EL (cell line): Measurements from ENCODE around the gene MAP4K5.
"Not testable (repeated sequence)": the region's sequence is repeated elsewhere in the genome, so short reads cannot be mapped to it uniquely, and the experiment has no call there.

Experiments
- DNase-seq: peaks from one replicate; pipeline ENCODE4 v3.0.0-alpha.2; 2016

The MAP4K5 gene

DNA sequence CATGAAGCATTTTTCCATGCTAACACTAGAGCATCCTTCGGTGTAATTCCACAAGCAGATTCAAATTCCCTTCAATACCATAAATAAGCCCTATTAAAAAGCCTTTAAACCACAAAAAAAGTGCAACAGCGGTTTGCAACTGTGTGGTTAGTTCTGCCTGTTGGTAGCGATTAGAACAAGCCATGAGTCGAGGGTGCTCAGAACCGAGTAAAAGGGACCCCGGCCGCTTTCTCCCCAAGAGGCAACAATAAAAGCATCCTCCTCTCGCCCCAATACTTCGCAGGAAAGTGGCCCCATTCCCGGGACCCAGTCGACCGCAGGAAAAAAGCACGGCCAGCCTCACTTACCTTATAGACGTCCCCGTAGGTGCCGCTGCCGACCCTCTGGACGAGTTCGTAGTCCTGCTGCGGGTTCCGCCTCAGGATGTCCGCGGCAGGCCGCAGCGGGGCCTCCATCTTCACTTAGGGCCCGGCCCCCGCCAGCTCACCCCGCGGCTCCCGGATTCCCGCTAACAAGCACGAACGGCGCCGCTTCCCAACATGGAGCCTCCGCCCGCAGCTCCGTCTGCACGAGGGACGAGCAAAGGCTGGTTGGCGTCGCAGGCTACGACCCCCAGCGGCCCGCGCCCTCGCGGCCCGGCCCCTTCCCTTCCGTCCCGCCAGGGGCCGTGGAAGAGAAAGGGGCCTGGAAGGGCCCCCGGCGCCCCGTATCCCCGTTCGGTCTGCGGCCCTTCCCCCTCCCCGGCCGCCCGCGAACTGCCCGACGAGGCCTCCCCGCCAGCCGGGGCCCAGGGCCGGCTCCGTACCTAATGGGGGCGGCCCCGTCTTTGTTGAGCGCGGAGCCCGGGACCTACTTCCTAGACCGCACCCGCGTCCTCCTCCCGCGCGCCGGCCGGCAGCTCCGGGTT is 521 bp downstream of the MAP4K5 start:
- DNase-seq, result peak; percentile 60

DNA sequence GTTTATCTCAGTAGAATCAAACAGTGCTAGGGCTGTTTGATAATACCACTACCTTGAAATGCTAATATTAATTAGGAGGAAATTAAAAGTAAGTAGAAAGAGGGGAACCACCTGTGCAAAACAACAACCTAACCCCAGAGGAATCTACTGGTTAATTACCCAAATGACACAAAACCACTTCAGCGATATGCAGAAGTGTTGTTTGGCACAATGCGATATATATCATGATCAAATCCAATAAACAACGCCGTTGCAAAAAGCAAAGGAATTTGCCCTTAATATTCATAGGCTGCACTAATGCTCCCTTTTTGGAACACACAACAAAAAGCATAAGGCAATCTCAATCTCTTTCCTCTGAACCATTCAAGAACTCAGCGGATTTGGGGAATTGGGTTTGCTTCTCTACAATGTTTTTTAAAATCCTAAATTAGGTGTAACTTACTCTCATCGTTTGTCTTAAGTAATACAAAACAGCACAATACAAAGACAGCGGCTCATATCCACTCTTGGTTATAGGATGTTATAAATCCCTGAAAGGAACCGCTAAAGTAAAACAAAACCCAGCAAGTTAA is 1.5 kb downstream of the MAP4K5 start:
- DNase-seq, result peak; percentile 18

DNA sequence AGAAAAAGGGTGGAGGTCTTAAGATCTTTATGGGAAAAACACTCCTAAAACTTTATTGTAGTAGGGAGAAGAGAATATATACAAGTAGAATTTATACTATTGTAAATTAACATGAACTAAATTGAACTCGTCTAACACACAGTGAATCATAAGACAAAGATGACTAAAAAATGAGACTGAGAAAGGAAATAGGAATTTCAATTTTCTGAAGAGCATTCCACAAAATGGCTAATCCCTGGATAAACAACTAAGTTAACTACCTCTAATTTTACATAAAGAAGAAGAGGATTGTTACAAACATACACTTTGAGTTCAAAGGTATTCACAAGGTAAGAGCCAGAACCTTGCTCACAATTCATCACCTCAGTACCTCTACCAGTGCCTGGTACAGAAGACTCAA is 2.0 kb downstream of the MAP4K5 start:
- DNase-seq, result peak; percentile 63

DNA sequence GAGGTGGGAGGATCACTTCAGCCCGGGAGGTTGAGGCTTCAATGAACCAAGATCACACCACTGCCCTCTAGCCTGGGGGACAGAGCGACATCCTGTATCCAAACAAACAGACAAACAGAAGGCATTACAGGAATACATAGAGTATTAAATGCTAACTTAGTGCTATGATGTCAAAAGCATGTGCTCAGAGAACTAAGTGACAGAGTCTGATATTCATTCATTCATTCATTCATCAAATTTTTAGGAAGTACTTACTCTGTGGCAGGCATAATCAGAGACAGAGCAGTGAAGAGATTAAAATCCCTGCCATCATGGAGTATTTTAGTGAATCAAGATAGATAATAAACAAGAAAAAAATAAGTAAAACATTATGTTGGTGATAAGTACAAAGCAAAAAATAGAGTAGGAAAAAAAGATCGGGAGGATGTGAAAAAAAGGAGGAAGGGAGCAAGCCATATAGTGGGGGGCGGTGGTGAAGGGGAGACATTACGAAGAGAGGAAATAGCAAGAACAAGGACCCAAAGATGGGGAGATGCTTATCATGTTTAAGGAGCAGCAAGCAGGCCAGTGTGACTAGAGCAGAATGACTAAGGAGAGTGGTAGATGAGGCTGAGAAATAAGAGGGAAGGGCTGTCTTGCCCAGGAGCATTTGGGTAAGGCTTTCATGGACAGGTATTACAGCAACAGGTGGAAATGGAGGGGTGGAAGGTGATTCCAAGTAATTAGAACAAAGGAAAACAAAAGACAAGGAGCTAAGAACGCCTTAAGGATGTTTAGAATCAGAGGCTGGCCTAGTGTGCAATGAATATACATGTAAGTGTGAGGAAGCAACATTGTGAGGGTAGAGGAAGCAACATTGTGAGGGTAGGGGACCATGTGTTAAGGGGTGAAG is 2.8 kb downstream of the MAP4K5 start:
- DNase-seq, result peak; percentile 47

DNA sequence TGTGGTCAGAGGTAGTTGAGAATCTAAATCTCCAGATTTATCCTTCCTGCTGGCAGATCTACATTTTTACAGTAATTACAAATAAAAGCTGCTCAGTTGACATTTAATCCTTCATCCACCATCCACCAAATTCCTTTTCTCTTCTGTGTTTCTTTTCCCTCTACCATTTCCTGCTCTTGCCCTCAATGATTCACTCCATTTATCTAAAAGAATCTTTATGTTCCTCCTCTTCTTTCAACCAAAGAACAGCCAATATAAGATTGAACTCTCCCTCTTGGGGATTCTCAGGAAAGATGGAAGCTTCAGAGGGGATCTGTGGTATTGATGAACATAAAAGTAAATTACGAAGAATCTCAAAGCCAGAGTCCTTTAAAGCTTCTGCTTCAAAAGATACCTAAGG is 4.4 kb downstream of the MAP4K5 start:
- peak; percentile 70 for DNase-seq

DNA sequence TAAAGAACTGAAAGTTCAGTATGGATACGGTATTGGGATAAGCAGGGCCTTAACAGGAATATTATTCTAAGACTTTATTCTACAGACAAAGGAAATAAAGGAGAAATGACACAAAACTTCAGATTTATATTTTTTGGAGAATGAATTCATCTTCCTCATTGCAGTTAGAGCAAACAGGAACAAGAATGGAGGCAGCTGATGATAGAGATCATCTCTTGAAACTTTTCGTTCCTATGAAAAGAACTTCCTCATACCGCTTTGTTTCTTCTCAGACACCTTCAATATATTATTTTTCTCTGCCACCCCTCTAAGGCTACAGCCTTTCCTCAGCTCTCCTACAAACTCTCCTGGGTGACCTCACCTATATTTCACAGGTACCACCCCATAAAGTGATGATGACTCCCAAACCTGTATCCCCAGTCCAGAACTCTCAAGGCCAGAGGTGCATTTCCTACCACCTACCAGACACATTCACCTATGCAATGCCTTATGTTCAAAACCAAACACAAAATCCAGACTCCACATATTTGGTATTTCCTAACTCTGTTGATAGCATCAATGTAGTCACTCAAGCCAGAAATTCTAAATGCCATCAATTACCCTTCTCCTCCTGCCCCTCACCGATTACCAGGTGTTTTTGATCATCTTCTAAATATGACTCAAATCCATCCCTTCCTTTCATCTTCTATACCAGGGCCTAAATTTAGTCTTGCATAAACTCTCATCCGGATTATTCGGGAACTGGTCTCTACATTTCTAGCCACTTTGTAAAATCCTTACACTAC is 7.4 kb downstream of the MAP4K5 start:
- no peak for DNase-seq

DNA sequence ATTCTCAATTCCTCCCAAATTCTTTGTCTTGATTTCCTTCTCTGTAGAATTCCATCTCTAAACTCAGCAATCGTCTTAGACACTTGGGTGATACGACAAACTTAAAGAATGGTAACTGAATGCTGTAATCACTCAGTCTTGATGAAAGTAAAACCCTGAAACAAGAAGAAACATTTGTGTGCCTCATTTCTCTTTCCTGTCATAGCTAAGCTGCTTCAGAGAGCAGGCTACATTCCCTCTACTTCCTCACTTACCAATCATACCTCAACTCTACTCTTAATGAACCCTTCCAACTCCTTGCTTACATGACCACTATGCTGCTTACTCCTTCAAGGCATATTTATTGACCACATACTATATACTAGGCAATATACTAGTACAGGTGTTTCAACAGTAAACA is 8.3 kb downstream of the MAP4K5 start:
- no peak for DNase-seq

DNA sequence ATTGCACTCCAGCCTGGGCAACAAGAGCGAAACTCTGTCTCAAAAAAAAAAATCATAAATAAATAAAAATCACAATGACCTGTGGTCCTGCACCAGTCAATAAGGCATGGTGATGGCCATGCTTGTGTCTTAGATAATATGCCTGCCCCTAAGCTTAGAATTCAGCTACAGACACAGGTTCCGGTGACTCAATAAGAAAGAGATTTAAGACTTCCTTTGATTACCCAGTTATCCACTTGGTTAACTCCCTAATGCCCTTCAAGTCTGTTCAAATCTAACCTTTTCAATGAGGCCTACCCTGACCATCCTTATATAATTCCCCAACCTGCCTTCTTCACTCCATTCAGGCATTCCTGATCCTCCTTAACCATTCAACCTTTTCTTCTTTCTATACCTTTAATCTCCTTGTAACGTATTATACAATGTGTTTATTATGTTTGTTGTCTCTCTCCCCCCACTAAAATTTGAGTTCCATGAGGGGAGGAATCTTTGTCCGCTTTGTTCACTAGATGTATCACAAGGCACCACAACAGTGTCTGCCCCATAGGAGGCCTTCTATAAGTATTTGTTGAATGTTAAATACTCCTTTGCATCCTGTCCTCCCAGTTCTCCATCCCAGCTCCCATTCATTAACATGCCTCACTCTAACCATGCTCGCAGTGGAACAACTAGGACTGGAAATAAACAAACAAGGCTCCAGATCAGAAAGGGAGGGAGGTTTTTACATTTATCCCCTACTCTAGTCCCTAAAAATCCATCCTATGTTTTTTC is 8.9 kb downstream of the MAP4K5 start:
- DNase-seq, result peak; percentile 31

DNA sequence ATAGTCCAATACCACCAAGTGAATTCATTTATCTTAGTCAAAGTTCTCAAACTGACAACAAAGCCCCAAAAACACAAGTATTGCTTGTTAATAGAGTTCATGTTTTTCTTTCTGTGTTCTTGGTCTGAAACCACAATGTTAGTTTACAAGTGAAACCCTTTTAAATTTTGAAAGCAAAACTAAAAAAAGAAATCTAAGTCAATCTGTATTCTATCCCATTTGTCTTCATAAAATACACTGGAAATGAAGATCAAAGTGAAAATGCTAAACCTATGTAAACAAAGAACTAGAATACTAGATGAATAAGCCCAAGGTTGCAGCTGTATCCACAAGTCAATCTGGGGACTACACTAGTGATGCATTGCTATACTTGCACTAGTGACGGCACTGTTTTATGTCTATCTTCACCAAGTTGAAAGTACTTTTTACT is 10.4 kb downstream of the MAP4K5 start:
- DNase-seq, result peak; percentile 22

DNA sequence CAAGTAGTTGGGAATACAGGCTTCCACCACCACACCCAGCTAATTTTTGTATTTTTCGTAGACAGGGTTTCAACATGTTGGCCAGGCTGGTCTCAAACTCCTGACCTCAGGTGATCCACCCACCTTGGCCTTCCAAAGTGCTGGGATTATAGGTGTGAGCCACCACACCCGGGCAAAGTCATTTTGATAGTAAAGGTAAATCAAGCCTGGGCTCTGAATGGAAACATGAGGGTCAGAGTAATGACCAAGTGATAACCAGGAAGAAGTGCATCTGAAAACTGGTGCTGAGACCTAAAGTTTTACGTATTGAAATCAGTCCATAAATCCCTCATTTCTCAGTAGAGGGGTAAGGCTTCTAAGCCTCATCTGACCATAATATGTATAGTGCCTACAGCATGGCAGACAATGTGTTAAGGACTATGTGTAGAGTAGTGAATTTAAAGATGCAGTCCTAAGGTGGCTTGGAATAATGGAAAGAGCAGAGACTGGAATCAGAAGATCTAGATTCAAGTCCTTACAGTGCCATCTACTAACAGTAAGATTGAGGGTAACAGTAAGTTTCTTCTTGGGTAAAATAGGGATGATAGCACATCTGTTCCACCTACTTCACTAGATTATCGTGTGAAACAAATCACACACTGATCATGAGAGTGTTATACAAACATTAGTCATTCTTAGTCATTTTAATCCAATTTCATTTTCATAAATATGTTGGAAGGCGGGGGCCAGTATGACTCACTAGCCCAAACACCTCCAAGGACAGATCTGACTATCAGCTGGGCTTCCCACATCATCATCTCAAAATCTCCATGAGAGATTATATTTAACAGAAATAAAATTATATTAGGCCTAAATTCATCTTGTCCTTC is 11.2 kb downstream of the MAP4K5 start:
- peak; percentile 93 for DNase-seq

DNA sequence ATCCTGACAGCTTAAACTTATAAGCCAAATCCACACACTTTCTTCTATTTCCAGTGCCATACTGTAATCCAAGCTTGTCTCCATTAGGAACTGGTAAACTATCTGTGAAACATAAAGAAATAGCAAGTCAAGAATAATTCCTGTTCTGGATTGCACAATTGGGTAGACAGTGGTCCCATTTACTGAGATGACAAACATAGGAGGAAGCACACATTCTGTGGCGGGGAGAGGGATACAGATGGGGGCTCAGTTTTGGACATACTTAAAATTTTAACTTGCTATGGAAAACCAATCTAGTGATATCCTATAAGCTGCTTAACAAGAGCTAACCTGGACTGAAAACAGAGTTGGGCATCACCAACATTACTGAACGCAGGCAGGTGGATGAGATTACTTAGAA is 16.3 kb downstream of the MAP4K5 start:
- no peak for DNase-seq

DNA sequence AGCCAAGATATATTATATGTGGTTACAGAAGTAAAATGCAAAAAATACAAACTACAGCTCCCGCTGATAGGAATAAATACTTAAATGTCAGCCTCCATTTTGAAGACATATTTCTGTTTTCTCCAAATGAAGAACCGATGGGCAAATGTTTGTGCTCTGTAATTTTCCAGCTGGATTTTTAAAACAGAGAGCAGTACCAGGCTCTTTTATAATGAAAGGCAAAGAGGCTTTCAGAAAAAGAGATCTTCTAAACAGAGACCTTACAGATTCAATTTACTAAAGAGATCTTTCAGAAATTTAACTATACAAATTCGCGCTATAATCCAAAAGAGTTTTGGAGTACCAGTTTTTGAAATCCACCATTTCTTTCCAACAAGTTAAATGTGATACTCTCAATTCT is 19.9 kb downstream of the MAP4K5 start:
- no peak for DNase-seq

DNA sequence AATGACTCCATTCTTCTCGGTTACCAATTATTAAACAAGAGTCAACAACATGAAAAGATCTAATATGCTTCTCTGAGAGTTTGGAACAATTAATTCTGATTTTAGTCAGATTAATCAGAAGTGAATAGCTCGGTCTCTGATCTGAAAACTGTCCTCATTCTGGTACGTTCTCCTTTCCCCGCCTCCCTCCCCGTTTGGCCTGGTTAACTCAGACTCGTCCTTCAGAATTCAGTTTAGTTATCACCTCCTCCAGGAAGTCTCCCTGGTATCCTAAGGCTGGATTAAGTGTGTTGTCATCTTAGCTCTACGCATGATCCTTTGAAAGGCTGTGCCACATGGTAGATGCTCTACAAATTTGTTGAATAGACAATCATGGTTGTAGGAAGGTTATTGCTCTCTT is 22.2 kb downstream of the MAP4K5 start:
- DNase-seq, result no peak

DNA sequence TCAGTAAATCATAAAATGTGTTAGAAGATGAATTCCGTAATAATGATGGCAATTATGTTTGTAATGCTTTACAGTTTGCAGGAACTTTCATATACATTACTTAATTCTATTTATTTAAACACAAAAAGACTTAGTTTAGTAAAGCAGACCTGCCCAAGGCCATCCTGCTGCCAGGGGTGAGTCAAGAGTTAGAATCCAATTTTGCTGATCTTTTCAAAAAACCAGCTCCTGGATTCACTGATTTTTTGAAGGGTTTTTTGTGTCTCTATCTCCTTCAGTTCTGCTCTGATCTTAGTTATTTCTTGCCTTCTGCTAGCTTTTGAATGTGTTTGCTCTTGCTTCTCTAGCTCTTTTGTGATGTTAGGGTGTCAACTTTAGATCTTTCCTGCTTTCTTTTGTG is 25.3 kb downstream of the MAP4K5 start:
- not testable (repeated sequence) for DNase-seq

DNA sequence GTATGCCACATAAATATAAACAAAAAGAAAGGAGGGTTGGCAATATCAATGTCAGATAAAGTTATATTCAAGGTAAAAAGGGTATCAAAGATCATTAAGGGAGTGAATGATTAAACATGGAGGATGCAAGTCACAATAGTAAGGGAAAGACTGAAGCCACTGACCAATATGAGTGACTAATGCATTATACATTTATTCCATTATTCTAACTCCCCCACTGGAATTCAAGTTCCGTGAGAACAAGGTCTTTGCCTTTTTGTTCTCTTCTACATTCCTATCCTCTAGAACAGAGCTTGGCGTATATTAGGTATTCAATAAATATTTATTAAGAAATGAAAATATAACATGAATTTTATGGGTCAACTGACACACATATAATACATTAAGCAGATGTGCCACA is 30.7 kb downstream of the MAP4K5 start:
- DNase-seq, result peak; percentile 87

DNA sequence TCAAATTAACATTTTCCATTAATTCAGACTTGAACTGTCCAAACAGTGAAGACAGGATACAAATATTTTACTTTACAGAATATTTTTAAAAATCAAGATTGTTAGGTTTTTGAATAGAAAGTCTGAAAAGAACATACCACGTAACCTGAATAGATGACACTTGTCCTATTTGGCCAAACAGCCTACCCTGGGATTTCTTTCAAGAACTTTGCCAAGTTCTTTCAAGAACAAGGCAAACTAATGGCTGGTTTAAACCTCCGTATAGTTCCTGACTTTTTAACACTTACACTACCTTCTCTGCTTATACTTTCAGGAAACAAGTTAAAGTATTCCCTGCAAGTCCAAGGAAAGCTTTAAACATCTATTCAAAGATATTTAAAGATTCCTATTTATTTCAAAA is 35.0 kb downstream of the MAP4K5 start:
- no peak for DNase-seq

DNA sequence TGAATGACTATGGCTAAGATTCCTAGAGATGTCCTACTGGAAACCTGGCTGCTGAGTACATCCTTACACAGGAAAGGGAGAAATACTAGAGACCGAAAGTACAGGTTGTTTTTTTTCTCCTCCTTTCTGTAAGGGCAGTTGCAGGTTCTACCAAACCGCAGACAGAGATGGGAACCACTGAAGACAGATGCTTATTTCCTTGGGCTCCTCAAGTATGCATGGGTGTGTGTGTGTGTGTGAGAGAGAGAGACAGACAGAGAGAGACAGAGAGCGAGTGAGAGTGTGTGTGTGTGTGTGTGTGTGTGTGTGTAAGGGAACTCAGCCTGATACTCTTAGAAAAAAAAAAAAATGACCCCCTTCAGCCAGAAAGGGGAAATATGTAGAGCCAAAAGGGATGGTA is 42.5 kb downstream of the MAP4K5 start:
- DNase-seq, result no peak

DNA sequence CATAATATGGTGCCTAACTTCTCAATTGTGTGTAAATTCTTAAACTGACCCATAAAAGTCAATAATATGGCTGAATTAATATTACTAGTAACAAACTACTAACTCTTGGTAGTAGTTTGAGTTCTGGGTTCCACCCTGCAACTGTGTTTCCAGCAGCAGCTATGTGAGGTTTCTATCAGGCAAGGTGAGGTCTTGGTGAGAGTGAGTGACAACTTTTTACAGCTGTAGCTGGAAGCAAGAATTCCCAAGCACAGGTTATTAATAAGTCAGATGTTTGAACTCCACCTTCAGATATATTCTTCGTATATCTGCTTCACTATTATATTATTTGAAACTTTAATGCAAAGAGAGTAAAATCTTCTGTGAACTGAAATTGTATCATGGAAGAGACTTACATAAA is 43.8 kb downstream of the MAP4K5 start:
- no peak for DNase-seq

DNA sequence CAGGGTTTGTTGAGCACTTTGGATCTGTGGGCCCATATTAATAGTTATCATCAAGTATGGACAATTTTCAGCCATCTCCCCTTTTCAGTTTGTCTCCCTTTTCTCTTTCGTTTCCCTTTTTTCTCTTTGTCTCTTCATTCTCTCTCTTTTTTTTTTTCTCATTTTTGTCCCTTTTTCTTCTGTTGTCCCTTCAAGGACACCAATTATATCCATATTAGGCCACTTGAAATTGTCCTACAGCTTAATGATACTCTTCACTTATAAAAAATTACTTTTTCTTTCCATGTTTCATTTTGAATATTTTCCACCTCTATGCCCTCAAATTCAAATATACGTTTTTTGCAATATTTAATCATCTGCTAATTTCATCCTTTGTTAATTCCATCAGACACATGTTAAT is 53.3 kb downstream of the MAP4K5 start:
- no peak for DNase-seq

DNA sequence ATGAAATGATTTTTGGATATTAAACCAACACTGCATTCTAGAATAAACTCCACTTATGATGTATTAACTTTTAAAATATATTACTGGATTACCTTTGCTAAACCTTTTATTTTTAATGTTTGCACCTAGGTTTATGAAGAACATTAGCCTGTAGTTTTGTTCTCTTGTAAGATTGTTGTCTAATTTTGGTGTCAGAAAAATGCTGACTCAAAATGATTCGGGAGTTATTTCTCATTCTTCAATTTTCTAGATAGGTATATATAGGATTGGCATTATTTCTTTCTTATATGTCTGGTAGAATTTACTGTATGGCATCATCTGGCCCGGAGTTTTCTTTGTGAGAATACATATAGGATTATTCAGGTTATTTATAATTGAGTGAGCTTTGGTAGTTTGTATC is 54.6 kb downstream of the MAP4K5 start:
- no peak for DNase-seq

DNA sequence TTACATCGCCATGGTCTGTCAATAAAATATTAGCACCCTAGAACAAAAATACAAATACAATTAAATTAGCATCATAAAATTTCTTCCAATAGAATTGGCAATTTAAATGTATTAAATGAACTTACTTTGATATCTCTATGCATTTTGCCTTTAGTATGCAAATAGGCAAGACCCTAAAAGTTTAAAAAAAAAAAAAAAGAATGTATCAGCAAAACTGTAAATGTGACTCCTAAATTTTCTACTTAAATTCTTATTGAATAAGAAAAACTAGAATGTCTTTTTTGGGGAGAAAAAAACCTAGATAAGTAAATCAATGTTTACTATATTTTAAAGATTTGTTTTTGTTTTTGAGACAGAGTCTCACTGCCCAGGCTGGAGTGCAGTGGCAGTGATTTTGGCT is 56.2 kb downstream of the MAP4K5 start:
- no peak for DNase-seq
